Measurements from ENCODE around the gene CLEC2L. TPM values are rescaled to one million over a fixed set of nuclear protein-coding genes. Genes with fewer than 3 reads are reported as not detected.

The CLEC2L gene
- total RNA-seq, result not detected in 2 replicates

GRCh38 chr7:139523199-139523941 is at the start of gene CLEC2L:
Gene CLEC2L (plus strand): TSS chr7:139523685. CDS start chr7:139523928, 243 bp downstream.

Other genes with a start within 250 kb of the CLEC2L start
- 4.9 and 6.3 TPM in 2 replicates for gene FMC1, start 182.3 kb upstream of the CLEC2L start, total RNA-seq
- 22.4 and 34.3 TPM in 2 replicates for gene LUC7L2, start 163.8 kb upstream of the CLEC2L start, total RNA-seq
- gene KLRG2, start 40.0 kb upstream of the CLEC2L start, total RNA-seq, result 4.3 and 9.4 TPM in 2 replicates